ENCODE measurements around the gene CLDN14. TPM values are rescaled to one million over a fixed set of nuclear protein-coding genes. Genes with fewer than 3 reads are reported as not detected.

CLDN14 gene
- total RNA-seq, 1 donor from 2014 or later, result not detected

DNA sequence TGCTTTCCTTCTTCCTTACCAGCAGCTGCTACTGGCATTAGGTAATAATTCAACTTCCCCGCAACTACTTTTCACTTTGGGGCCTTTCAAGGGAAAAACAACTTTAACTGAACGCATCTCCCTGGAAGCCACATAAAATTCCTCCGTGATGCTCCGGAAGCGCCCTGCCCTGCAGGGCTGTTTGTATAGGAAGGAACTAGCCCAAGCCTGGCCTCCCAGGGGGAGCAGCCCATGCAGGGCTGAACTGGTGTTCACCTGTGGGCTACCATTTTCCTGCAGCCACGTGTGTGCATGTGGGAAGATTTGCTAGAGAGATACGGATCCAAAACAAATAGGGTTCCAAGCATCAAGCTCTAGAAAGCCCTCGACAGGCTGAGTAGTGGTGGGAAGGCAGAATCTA lies 14.4 kb downstream of the CLDN14 start:
- Mint-ChIP-seq H3K27ac (ENCODE audit: unreplicated experiment) (no peak overlapping the region), H3K4me3 (ENCODE audit: unreplicated experiment) (no peak overlapping the region), H3K27me3 (ENCODE audit: unreplicated experiment) (peaks cover 8% of the 10 kb centered on the region), H3K36me3 (ENCODE audit: unreplicated experiment) (no peaks in the 10 kb centered on the region), H3K9me3 (ENCODE audit: unreplicated experiment) (peaks cover 1% of the 10 kb centered on the region), H3K4me1 (ENCODE audit: low read depth, unreplicated experiment) (peaks cover 1% of the 10 kb centered on the region)
- DNase-seq, result no peak
- TF ChIP-seq, protein P1, sequence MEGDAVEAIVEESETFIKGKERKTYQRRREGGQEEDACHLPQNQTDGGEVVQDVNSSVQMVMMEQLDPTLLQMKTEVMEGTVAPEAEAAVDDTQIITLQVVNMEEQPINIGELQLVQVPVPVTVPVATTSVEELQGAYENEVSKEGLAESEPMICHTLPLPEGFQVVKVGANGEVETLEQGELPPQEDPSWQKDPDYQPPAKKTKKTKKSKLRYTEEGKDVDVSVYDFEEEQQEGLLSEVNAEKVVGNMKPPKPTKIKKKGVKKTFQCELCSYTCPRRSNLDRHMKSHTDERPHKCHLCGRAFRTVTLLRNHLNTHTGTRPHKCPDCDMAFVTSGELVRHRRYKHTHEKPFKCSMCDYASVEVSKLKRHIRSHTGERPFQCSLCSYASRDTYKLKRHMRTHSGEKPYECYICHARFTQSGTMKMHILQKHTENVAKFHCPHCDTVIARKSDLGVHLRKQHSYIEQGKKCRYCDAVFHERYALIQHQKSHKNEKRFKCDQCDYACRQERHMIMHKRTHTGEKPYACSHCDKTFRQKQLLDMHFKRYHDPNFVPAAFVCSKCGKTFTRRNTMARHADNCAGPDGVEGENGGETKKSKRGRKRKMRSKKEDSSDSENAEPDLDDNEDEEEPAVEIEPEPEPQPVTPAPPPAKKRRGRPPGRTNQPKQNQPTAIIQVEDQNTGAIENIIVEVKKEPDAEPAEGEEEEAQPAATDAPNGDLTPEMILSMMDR (IDR thresholded peaks at IDR 0.05; ENCODE audit: partially characterized antibody, unreplicated experiment), result no peak

DNA sequence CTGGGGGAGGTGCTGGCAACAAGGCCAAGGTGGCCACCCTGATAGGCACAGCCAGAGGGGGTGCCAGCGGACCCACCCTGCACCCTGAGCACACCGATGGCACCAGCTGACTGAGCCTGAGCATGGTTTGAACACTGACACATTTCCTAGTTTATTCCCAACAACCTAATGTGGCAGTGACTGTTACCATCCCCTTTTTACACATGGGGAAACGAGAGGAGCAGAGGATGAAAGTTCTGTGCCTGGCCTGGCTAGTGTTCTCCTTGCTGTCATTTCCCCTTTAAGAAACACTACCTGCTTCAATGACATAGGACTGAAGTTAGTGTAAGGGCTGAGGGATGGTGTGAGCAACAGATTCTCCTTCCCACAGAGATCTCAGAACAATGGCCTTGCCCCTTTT lies 15.3 kb downstream of the CLDN14 start:
- H3K27me3 Mint-ChIP-seq (ENCODE audit: unreplicated experiment), result peaks cover 5% of the 10 kb centered on the region
- H3K36me3 Mint-ChIP-seq (ENCODE audit: unreplicated experiment), result no peaks in the 10 kb centered on the region
- peaks cover 1% of the 10 kb centered on the region for H3K9me3 Mint-ChIP-seq (ENCODE audit: unreplicated experiment)
- H3K4me3 Mint-ChIP-seq (ENCODE audit: unreplicated experiment), result no peak overlapping the region
- DNase-seq, result no peak
- TF ChIP-seq, protein P1 (IDR thresholded peaks at IDR 0.05; ENCODE audit: partially characterized antibody, unreplicated experiment), result no peak
- no peak overlapping the region for H3K27ac Mint-ChIP-seq (ENCODE audit: unreplicated experiment)
- peaks cover 4% of the 10 kb centered on the region for H3K4me1 Mint-ChIP-seq (ENCODE audit: low read depth, unreplicated experiment)

DNA sequence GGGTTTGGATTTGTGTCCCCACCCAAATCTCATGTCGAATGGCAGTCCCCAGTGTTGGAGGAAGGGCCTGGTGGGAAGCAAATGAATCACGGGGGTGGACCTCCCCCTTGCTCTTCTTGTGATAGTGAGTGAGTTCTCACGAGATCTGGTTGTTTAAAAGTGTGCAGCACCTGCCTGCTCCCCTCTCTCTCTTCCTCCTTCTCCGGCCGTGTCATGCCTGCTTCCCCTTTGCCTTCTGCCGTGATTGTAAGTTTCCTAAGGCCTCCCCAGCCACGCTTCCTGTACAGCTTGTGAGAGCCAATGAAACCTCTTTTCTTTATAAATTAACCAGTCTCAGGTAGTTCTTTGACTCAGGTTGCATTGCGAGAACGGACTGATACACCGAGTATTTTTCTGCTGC lies 15.9 kb downstream of the CLDN14 start:
- TF ChIP-seq, protein P1 (IDR thresholded peaks at IDR 0.05; ENCODE audit: partially characterized antibody, unreplicated experiment), result no peak
- H3K36me3 Mint-ChIP-seq (ENCODE audit: unreplicated experiment), result no peaks in the 10 kb centered on the region
- peaks cover 5% of the 10 kb centered on the region for H3K27me3 Mint-ChIP-seq (ENCODE audit: unreplicated experiment)
- DNase-seq, result no peak
- H3K9me3 Mint-ChIP-seq (ENCODE audit: unreplicated experiment), result peaks cover 1% of the 10 kb centered on the region
- no peak overlapping the region for H3K27ac Mint-ChIP-seq (ENCODE audit: unreplicated experiment)
- no peak overlapping the region for H3K4me3 Mint-ChIP-seq (ENCODE audit: unreplicated experiment)
- H3K4me1 Mint-ChIP-seq (ENCODE audit: low read depth, unreplicated experiment), result peaks cover 4% of the 10 kb centered on the region

DNA sequence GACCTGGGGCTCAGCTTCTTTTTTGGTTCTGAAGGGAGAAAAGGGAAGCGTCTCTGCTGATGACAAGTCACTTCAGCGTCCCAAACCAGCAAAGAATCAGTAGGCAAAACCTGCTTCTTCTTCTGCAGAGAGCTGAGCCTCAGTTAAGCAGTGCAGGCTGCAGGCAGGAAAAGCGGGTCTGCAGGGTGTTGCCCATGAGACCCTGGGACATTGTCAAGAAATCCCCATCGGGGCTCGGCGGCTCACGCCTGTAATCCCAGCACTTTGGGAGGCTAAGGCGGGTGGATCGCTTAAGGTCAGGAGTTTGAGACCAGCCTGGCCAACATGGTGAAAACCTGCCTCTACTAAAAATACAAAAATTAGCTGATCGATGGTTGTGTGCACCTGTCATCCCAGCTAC lies 16.7 kb downstream of the CLDN14 start:
- H3K4me1 Mint-ChIP-seq (ENCODE audit: low read depth, unreplicated experiment), result peaks cover 4% of the 10 kb centered on the region
- H3K27ac Mint-ChIP-seq (ENCODE audit: unreplicated experiment), result no peak overlapping the region
- H3K4me3 Mint-ChIP-seq (ENCODE audit: unreplicated experiment), result no peak overlapping the region
- DNase-seq, result no peak
- no peaks in the 10 kb centered on the region for H3K36me3 Mint-ChIP-seq (ENCODE audit: unreplicated experiment)
- peaks cover 1% of the 10 kb centered on the region for H3K9me3 Mint-ChIP-seq (ENCODE audit: unreplicated experiment)
- peaks cover 5% of the 10 kb centered on the region for H3K27me3 Mint-ChIP-seq (ENCODE audit: unreplicated experiment)
- TF ChIP-seq, protein P1 (IDR thresholded peaks at IDR 0.05; ENCODE audit: partially characterized antibody, unreplicated experiment), result no peak

DNA sequence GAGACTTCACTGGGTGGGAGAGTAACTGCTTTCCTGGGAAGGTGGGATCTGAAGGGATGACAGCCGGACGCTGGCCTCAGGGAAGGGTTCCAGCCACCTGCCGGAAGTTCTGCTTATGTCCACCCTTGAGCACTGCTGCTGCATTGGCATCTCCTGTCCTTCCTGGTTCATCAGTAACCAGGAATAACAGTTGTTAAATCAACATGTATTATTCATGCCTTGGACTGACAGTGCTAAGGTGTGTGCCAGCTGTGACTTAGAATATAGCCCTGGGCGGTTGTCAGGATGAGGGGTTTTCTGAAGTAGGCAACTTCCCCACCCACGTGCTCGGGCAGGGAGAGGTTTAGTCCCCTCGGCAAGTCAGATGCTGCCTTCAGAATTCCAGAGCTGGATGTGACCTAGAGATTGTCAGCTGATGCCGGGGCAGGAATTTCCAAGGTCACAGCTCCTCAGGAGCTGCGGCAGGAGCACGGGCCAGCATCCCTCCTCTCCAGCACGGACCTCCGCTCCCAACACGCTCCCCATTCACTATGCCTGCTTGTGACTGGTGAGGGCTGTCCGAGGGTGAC lies 17.9 kb downstream of the CLDN14 start:
- Mint-ChIP-seq H3K9me3 (ENCODE audit: unreplicated experiment) (peaks cover 1% of the 10 kb centered on the region), H3K36me3 (ENCODE audit: unreplicated experiment) (no peaks in the 10 kb centered on the region), H3K27me3 (ENCODE audit: unreplicated experiment) (peaks cover 3% of the 10 kb centered on the region), H3K4me1 (ENCODE audit: low read depth, unreplicated experiment) (peaks cover 4% of the 10 kb centered on the region), H3K4me3 (ENCODE audit: unreplicated experiment) (no peak overlapping the region), H3K27ac (ENCODE audit: unreplicated experiment) (no peak overlapping the region)
- DNase-seq, result no peak
- TF ChIP-seq, protein P1 (IDR thresholded peaks at IDR 0.05; ENCODE audit: partially characterized antibody, unreplicated experiment), result no peak
